Measurements from ENCODE around the gene DNASE2B.

Gene DNASE2B

GRCh38 chr1:84398175-84399155 lies at the start of gene DNASE2B:
DNASE2B (plus strand) TSS chr1:84398484; CDS start chr1:84398565, 81 bp downstream.
- DNase-seq, result no peak

GRCh38 chr1:84348759-84349158 lies 49.5 kb upstream of the DNASE2B start:
- DNase-seq, result no peak

GRCh38 chr1:84350104-84350503 lies 48.2 kb upstream of the DNASE2B start:
- DNase-seq, result no peak

- DNase-seq, result no peak
Observed at GRCh38 chr1:84350550-84350949, 47.7 kb upstream of the DNASE2B start.

- no peak for DNase-seq
Observed at GRCh38 chr1:84352298-84353106, 45.8 kb upstream of the DNASE2B start.

- no peak for DNase-seq
Observed at GRCh38 chr1:84353695-84354094, 44.6 kb upstream of the DNASE2B start.

GRCh38 chr1:84355556-84355955 lies 42.7 kb upstream of the DNASE2B start:
- DNase-seq, result no peak

GRCh38 chr1:84356881-84357280 lies 41.4 kb upstream of the DNASE2B start:
- DNase-seq, result no peak

- no peak for DNase-seq
Observed at GRCh38 chr1:84358695-84359094, 39.6 kb upstream of the DNASE2B start.

GRCh38 chr1:84360316-84360715 lies 38.0 kb upstream of the DNASE2B start:
- DNase-seq, result no peak

- no peak for DNase-seq
Observed at GRCh38 chr1:84361796-84362195, 36.5 kb upstream of the DNASE2B start.

- DNase-seq, result no peak
Observed at GRCh38 chr1:84363019-84363418, 35.3 kb upstream of the DNASE2B start.

- DNase-seq, result no peak
Observed at GRCh38 chr1:84363622-84364021, 34.7 kb upstream of the DNASE2B start.

GRCh38 chr1:84365225-84366221 lies 32.8 kb upstream of the DNASE2B start:
- peak; percentile 41 for DNase-seq

- no peak for DNase-seq
Observed at GRCh38 chr1:84366786-84367185, 31.5 kb upstream of the DNASE2B start.

- DNase-seq, result no peak
Observed at GRCh38 chr1:84367219-84367618, 31.1 kb upstream of the DNASE2B start.

GRCh38 chr1:84368441-84368840 lies 29.8 kb upstream of the DNASE2B start:
- no peak for DNase-seq

- DNase-seq, result no peak
Observed at GRCh38 chr1:84370266-84370665, 28.0 kb upstream of the DNASE2B start.

- DNase-seq, result no peak
Observed at GRCh38 chr1:84370831-84371394, 27.4 kb upstream of the DNASE2B start.

GRCh38 chr1:84373436-84374141 lies 24.7 kb upstream of the DNASE2B start:
- DNase-seq, result no peak

GRCh38 chr1:84374991-84375696 lies 23.1 kb upstream of the DNASE2B start:
- DNase-seq, result no peak
